ENCODE measurements around the gene SLC39A11.

SLC39A11 gene

DNA sequence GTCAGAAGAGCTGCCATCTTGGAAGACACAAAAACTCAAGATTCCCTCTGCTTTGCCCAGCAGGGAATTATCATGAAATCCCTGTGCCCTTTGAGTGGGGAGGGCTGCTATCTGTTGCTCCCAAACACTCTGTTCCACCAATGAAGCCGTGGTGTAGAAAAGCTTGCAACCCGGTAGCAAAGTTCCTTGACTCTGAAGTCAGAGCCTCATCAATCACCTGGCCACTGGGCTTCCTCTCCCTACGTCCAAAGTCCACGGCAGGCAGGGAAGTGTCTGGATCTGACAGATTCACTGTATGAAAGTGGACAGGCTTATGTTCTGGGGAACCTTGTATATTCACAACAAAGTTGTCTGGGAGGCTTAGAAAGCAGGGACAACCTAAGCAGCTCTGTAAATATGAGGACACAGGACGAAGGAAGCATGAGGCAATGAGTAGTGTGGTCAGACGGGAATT, 343.3 kb downstream of the SLC39A11 start:
- DNase-seq (ENCODE audit: low read depth): no peak

DNA sequence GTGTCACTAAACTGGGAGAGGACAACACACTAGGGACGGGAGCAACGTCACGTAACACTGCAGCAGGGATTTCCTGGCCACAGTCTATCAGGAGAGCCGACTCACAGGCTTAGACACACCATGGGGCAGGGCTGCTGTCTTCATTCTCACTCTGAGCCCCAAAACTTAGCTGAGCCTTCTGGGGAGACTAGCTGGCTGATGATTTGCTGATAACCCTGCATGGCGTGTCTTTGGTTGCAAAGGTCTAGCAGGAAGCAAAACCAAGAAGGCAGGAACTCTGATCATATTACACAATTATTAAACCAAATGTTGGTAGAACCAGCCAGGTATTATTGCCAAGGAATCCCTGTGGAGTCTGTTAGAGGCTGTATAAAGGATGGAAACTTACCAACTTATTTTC, 345.0 kb downstream of the SLC39A11 start:
- DNase-seq (ENCODE audit: low read depth): no peak

DNA sequence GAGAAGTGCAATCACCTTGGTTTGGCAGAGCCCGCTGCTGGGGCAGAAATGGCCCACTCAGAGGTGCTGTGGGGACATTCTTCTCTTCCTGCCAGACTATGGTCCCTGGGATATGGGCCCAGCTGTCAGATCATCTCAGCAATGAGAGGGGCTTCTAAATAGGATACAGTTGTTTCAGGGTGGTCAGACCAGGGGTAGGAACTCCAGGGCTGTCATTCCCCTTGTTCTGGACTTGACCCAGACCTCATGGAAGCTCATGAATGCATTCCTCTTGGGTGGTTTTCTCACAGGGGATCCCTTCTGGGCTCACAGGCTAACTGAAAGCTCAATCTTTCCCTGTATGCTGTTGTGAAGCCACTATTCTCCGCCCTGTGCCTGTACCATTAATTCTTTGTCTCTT, 347.2 kb downstream of the SLC39A11 start:
- no peak for DNase-seq (ENCODE audit: low read depth)

DNA sequence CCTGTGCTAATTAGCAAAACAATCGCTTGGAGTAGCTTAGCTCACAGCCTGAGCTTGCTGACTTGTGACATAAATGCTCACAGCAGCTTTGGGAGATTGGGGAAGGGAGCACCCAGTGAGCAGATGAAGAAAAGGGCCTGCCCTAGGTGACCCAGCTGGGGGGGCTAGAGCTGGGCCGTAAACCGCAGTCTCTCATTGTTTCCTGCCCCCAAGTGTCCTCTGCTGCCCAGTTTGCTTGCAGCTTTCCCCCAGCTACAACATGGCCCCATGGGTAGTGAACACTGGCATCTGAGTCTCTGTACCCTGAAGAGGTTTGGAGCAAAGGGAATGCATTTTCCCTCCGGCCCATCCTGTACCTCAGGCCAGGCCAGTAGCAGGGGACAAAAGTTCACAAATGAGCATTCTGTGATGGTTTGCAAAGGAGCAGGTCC, 349.4 kb downstream of the SLC39A11 start:
- DNase-seq (ENCODE audit: low read depth): no peak

DNA sequence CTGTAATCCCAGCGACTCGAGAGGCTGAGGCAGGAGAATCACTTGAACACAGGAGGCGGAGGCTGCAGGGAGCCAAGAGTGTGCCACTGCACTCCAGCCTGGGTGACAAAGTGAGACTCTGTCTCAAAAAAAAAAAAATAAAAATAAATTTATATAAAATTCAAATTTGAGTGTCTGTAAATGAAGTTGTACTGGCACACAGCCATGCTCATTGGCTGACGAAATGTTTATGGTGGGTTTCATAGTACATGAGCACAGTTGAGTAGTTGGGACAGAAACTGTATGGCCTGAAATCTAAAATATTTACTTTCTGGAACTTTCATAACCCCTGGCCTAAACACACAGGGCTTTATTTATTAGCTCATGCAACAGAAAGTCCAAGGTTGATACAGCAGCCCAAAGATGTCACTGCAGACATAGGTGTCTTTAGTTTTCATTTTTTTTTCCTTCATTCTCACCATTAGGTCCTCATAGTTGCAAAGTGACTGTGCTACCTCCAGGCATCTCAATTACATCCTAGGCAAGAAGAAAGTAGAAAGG, 355.3 kb downstream of the SLC39A11 start:
- no peak for DNase-seq (ENCODE audit: low read depth)

DNA sequence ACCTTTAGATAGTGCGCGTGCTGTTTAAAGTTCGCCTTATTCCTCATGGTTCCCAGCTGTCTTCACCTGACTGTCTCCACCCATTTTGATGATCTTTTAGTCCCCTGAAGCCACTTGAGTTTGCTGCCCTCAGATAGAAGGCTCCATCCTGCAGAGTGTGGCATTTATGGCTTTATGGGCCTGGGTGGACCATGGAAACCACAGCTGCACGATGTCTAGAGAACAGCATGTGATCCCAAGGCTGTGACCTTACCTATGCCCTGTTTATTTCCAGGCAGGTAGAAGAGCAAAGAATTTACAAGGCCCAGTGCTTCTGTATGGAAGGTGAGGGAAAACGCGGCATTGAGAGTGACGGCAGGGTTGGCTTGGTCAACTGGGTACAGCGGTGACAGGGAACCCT, 356.9 kb downstream of the SLC39A11 start:
- DNase-seq (ENCODE audit: low read depth): no peak

DNA sequence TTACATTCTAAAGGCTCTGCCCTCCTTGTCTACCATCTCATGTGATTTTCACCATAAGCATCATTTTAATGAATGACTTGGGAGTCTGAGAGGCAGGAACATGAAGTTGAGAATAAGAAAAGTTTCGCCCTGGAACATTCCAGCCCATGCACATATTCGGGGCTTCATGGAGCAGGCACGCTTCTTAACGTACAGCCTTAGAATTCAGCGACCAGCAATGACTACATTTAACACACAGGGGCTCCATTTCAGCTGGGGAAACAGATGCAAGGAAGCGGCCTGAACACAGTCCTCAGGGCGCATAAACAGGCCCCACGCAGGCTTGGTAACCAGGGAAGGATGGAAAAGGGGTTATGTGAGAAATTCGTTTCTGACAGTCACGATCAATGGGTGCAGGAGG, 357.4 kb downstream of the SLC39A11 start:
- no peak for DNase-seq (ENCODE audit: low read depth)

DNA sequence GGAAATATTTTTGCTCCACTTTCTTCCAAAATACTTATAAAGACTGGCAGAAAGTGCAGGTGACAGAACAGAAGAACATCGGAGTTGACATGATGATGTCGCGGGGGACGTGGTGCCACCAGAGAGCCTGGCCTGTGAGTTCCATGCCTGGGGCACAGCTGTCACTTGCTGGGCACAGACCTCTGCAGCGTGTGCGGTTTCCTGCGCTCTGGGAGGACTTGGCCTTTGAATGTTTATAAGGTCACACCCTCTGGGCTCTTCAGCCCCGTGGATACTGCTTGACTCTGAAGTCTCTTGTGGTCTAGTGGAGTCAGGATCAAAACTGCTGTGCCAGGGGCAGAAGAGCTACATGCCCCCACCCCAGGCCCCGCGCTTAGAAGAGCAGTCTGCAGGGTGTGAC, 357.9 kb downstream of the SLC39A11 start:
- DNase-seq (ENCODE audit: low read depth): no peak

DNA sequence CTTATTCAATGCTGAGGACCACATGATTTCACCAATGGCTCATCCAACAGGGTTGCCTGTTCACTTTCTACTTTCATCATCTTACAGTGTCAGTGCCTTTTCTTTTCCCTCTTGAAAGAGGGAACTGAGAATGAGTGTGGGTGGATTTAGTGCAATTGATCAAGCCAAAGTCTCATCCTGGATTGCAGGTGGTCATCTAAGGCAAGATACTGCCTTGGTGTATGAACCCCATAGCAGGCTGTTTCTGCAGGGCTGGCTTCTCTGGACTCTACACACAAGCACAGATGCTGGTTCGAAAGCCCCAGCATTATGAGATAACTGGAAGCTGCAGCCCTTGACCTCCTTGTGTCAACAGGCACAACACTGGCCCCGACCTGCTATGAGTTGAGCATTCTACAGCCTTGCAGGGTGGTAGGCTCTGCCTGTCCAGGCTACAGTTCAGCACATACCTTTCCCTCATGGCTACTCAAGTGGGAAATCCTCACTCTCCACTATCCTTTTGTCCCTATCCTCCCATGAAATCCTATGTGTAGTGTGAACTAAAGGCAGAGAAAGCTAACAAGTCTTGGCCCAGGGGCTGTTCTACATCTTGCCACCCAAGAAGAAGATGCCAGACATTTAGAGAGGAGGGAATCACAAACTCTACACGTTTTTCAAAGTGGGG, 358.7 kb downstream of the SLC39A11 start:
- DNase-seq (ENCODE audit: low read depth): no peak

DNA sequence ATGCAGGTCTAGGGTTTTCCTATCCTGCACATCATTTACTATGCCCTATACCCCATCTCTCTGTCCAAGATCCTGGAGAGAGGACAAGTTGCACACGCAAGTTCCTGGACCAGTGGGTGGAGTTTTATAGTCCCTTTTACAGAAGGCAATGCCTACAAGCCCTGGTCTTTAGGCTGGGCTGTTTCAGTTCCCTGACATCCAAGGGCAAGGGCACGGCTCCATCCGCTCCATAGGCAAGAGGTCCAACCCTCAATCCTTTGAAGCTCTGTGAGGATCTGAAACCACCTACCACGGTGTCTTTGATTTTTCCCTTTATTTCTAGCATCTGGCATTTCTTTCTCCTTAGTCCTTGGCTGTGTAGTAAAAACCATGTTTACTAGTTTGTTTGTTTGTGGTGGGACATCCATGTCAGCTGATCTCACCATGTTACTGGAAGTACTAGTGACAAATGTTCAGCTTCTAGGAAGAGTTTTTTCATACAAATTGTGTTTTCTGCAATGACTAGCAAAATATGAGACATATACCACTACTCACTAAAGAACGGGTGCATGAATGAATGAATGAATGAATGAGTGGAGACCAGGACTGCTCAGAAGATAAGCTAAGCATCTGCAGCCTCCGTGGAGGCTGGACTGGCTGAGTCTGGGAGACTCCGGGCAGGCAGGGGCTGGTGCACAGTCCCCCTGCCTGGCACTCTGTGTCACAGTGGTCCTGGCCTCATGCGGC, 359.4 kb downstream of the SLC39A11 start:
- DNase-seq (ENCODE audit: low read depth): no peak

DNA sequence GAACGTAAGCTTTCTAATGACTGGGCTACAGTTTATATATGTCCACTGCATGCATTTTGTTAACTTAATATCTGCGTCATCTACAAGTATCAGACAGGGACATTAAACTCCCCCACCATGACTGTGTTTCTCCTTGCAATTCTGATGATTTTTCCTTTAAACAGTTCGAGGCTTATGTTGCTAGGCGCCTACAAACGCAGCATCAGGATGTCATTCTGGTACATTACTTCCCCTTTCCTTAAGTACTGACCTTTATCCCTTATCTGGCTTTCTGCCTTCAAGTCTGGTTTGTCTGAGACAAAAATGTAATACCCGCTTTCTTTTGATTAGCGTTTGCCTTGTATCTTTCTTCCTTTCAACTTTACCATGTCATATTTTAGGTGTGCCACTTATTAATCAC, 362.4 kb downstream of the SLC39A11 start:
- DNase-seq (ENCODE audit: low read depth): no peak

DNA sequence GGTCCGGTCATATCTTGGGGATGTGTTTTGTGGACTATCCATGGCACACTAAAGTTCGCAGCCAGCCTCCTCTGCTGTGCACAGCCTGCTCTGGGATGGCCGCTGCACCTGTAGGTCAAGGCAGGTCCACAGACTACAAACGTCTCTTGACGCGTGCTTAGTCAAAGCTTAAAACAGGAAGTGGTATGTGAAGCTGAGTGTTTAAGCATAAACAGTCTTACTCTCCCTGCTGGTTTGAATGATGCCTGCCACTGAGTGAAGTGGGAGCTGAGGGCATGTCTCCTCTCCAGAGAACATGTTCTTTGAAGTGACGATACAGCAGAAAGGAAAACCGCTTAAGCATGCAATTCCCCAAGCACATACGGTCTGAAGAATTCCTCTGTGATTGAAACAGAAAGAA, 365.6 kb downstream of the SLC39A11 start:
- DNase-seq (ENCODE audit: low read depth): no peak

DNA sequence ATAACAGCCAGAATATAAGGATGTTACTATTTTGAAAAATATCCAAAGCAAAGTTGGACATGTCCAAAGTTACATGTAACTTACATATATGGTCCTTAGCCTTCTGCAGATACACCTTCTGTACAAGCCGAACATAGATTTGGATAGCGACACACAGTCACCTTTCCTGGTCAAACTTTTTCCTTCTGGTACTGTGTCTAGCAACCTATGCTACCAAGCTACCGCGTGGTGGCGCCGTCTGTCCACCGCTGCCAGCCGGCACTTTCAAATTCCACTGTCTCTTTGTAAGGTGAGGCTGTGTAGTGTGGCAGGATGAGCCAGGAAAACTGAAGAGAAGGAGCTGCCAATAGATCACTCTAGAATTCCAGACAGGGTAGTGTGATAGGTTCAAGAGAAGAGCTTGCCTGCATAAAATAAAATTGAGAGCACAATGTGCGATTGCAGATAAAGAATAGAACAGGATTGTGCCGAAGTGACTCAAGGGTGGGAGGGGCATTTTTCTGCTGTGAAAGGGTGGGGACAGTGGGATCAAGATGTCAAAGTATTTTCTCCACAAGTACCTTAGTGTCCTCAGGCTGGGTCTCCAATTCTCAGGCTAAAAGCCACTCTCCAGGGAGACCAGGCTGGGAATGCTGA, 366.9 kb downstream of the SLC39A11 start:
- peak; percentile 4 for DNase-seq (ENCODE audit: low read depth)

DNA sequence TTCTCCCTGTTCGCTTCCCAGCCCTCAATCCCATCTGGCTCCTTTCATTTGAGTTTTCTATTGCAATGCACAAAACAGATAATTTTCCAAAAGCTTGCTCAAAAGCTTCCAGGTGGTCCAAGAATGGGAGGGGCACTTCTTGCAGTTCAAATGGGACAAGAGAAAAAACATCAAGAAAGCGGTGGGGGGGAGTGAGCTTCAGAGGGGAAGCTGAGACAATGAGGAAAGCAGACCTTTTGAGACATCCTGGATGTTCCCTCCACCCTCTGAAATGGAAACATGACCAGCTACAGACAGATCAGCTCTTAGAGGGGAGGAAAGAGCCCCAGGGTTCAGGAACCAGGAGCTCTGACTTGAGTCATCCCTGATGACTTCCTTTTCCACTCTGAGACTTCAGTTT, 368.2 kb downstream of the SLC39A11 start:
- no peak for DNase-seq (ENCODE audit: low read depth)

DNA sequence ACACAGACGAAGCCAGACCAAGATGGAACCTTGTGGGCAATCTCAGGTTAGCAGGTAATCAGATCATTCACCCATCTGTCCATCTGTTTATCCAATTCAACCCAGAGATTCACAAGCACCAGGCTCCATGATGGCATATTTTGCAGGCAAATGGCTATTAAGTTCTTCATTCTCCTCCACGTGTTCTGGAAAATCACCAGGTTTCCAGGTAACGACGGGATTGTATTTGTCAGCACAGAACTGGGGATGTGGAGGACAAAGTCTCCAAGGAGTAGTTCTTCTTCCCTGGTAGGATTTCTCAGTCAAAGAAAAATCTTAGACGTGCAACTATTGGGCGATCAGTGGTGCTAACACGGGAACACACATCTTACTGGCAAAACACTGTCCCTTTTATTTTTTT, 368.8 kb downstream of the SLC39A11 start:
- DNase-seq (ENCODE audit: low read depth): no peak

DNA sequence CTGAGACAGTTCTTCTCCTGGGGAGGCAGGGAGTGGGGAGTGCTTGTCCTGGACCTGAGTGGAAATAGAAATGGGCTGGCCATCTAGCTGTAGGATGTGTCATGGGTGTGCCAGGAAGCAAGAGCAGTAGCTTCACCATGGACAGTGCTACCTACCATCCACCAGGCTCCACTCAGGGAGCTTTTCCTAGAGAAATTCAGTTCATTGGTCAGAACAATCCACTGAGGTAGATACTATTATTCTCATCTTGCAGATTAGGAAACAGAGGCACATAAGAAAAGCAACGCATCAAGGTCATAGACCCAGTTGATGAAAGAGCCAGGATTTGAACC, 372.0 kb downstream of the SLC39A11 start:
- DNase-seq (ENCODE audit: low read depth): no peak

DNA sequence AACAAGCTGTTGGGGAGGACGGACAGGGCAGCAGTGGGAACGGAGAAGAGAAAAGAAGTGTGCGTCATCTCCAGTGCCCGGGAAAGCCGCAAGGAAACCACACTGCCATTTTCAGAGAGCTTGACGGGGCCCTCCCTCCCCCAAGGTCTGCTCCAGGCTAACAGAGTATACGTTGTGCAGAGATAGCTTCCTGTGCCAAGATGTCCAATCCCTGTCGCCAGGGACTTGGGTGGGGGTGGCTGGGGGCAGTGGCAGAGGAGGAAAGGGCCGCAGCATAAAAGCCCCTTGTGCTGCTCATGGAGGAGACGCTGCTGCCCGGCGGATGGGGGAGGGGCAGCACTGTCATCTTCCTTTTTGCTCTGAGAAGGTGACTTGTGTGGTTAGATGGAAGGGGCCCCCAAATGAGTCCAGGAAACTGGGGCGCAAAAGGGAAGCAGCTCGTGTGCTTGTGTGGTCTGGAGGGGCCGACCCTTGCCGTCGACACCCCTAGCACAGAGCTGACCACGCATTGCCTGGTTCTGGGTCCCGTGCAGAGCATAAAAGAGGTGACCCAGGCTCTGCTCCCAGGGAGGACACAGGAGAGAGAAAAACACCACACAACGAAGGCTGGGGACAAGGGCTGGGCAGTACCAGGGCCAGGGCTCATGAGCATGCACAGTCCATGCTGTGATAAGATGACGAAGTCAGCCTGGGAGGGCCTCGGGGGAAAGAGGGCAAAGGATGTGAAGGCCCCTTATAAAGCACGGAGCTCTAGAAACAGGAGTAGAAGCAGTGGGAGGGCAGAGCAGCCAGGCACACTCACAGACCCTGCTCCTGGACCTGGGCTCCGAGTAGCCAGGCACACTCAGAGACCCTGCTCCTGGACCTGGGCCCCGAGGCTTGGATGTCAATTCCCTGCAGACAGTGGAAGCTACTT, 372.7 kb downstream of the SLC39A11 start:
- peak; percentile 1 for DNase-seq (ENCODE audit: low read depth)

DNA sequence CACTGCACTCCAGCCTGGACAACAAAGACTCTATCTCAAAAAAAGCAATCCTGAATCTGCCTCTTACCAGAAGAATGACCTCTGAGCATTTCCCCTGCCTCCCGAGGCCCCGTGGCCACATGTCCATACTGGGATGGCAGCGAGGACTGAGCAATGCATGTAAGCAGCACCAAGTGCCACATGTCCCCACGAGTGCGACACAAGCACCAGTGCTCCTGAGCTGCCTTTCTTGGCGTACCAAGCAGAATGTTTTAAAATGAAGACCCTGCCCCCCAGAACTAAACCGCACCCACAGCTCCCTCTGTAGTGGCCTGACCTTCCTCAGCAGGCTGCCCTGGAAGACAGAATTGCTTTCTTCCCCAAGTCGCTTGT, 373.3 kb downstream of the SLC39A11 start:
- no peak for DNase-seq (ENCODE audit: low read depth)

DNA sequence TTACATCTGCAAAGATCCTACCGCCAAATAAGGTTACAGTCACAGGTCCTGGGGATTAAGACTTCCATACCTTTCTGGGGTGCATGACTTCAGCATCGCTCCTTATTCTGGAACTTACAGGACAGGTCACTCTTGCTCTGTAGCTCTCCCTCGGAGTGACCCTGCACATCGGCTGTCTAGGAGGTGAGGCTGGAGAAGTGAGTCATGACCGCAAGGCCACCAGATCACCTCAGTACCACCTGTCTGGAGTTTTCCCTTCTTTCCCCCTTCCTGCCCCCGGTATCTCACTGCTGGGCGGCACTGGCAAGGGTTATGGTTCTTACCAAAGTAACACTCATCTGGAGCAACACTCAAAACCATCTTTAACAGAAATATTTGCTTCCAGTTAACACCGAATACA, 374.8 kb downstream of the SLC39A11 start:
- DNase-seq (ENCODE audit: low read depth): no peak

DNA sequence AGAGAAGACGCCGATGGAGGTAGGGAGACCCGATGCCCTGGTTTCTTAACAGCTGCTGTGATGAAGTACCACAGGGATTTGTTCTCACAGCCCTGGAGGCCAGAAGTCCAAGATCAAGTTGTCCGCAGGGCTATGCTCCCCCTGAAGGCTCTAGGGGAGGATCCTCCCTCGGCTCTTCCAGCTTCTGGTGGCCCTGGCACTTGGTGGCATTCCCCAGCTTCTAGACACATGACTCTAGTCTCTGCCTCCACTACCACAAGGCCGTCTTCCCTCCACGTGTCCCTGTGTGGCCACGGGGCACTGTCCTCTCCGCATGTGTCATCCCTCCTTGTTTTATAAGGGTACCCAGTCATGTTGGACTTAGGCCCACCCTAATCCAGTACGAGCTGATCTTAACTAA, 375.2 kb downstream of the SLC39A11 start:
- DNase-seq (ENCODE audit: low read depth): no peak

DNA sequence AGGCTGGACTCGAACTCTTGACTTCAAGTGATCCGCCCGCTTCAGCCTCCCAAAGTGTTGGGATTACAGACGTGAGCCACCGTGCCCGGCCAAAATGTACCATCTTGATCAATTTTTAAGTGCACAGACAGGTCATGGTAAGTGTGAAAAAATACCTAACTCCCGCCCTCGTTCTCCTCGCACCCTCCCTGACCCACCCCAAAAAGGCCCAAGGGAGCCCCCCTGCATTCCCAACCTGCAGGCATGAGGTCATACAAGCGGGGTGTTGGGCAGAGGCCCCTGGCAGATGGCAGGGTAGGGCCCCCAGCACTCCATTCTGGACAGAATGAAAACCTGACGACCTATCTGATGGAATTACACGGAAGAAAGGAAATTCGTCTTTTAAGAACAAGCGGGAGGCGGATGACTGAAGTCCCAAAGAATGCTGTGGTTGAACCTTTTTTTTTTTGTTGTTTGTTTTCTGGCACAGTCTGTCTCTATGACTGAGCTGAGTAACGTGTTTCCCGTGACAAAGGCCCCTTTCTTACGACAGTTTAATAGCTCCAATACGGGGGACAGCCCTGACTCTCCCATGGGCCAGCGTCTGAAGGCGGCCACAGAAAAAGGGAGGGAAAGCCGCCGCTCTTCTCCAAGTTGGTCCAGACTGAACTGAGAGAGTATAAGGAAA, 376.4 kb downstream of the SLC39A11 start:
- DNase-seq (ENCODE audit: low read depth): no peak
